Stimulated activated CD4-positive, alpha-beta T cell treated with anti-CD3 and anti-CD28 coated beads, Interleukin-4, amount 100 ng/mL, for 48 hours (primary cell): ENCODE data around the gene PIP4K2B.
"Not testable (repeated sequence)": the region's sequence is repeated elsewhere in the genome, so short reads cannot be mapped to it uniquely, and the experiment has no call there.

Source experiments
- DNase-seq, 2 donors: peaks; one replicate each; pipeline ENCODE4 v3.0.0-alpha.2; 2020; ENCODE audit warnings: low read depth in 2 of 2

The PIP4K2B gene

GRCh38 chr17:38730526-38731379 is 68.6 kb downstream of the PIP4K2B start:
- DNase-seq: no peak

- peak; percentile 71 to 84 for DNase-seq
These were observed 69.3 kb downstream of the PIP4K2B start, which contains the start of gene CISD3 for GRCh38 chr17:38729886-38730525. Gene CISD3 (plus strand): TSS chr17:38730341. CDS start chr17:38730359, 18 bp downstream.

DNA sequence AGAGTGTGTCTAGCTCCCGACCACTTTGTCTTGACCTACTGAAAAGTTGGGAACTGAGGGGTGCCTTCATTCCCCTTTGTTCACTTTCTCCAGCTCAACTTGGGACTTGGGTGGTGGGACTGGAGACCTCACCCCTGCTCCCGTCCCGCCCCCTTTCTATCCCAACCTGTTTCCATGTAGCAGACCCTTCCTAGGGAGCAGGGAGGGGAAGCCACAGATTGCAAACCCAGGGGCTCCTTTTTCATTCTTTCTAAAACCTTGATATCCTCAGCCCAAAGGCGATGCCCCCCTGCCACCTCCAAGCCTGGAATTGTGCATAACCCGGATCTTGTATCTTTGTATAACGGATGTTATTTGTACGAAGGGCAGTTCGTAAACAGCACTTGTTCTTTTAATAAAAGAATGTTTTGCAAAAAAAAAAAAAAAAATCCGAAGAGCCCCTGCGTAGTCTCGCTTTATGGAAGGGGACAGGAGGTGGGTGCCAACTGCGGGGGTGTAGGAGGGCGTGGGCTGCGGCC is 69.9 kb downstream of the PIP4K2B start:
- no peak for DNase-seq

- no peak for DNase-seq
These were observed 71.0 kb downstream of the PIP4K2B start for GRCh38 chr17:38728290-38728831.

DNA sequence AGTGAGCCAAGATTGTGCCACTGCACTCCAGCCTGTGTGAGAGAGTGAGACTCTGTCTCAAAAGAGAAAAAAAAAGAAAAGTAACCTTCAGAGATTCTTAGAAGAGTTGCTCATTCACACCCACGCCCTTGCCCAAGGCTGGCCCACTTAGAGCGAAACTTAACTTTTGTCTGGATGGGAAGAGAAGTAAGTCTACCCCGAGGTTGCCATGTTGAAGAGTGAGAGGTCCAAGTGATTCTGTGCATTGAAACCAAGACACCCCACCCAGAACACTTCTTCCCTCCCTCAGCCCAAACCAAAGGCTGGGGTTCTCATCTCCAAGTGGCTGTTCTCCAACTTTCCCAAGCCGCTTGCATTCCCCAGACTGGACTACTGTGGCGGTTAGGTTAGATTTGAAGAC is 71.6 kb downstream of the PIP4K2B start:
- peak; percentile 68 to 76 for DNase-seq

GRCh38 chr17:38726145-38726544 is 73.2 kb downstream of the PIP4K2B start:
- DNase-seq: not testable (repeated sequence)

DNA sequence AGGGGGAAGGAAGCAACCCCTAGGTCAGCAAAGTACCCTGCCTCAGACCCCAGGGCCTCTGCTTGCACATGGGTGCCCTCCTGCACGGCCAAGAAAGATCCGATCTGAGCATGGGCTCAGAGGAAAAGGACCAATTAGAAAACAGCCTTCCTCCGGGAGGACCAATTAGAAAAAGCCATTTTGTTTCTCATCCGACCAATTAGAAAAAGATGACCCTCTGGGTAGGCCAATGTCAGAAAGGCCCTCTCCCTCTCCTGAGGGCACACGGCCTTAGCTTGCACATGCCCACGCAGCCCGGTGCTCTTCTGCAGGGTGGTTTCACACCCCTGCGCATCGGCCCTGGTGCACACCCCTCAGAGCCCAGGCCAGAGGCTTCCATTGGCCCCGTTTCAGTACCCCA is 74.3 kb downstream of the PIP4K2B start:
- DNase-seq: no peak

- no peak for DNase-seq
These were observed 74.9 kb downstream of the PIP4K2B start for GRCh38 chr17:38724337-38724988.

DNA sequence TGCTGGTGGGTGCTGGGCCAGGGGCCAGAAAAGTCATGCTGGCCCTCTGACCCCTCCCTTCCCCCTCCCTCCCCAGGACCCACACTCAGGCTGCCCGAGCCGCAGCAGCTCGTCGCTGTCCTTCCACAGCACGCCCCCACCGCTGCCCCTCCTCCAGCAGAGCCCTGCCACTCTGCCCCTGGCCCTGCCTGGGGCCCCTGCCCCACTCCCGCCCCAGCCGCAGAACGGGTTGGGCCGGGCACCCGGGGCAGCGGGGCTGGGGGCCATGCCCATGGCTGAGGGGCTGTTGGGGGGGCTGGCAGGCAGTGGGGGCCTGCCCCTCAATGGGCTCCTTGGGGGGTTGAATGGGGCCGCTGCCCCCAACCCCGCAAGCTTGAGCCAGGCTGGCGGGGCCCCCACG is 77.6 kb downstream of the PIP4K2B start:
- no peak for DNase-seq

- DNase-seq: no peak
These were observed 78.4 kb downstream of the PIP4K2B start for GRCh38 chr17:38720941-38721340.

GRCh38 chr17:38719943-38720641 is 79.3 kb downstream of the PIP4K2B start:
- DNase-seq: no peak

DNA sequence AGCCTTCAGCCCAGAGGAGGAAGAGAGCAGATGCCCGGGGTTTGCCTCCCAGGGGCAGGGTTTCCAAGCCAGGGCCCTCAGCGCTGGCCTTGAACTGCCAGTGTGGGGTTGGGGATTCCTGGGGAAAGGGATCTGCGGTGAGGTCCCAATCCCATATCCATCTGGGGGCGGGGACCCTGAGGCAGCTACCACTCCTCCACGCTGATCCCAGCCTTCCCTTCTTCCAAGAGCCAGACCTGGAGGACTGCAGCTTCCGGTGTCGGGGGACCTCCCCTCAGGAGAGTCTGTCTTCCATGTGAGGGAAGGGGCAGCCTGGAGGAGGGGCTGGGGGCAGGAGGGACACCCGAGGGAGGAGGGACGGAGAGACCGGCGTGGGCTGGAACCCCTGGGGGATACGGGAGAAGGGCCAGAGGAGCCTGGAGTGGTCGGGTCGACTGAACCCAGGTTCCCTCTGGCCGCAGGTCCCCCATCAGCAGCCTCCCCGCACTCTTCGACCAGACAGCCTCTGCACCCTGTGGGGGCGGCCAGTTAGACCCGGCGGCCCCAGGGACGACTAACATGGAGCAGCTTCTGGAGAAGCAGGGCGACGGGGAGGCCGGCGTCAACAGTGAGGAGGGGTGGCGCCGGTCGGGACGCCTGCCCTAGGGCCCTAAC is 79.9 kb downstream of the PIP4K2B start:
- DNase-seq: no peak

DNA sequence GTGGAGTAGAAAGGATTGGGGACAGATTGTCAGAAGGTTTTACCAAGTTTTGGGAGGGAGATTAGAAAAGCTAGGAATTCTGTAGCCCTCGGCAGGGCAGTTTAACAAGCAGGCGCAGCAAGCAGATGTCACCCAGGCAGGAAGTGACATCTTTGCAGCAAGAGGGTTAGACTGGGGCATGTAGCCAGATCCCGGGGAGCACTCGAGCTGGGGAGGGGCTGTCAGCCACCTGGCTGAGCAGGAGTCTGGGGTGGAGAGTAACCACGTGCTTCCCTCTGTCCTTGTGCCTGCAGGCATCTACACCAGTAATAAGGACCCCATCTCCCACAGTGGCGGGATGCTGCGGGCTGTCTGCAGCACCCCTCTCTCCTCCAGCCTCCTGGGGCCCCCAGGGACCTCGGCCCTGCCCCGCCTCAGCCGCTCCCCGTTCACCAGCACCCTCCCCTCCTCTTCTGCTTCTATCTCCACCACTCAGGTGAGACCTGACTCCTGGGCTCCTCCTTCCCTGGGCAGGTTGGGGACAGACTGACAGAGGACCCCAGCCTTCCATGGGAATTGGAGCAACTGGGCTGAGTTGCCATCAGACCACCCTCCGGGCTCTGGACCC is 82.1 kb downstream of the PIP4K2B start:
- no peak for DNase-seq

DNA sequence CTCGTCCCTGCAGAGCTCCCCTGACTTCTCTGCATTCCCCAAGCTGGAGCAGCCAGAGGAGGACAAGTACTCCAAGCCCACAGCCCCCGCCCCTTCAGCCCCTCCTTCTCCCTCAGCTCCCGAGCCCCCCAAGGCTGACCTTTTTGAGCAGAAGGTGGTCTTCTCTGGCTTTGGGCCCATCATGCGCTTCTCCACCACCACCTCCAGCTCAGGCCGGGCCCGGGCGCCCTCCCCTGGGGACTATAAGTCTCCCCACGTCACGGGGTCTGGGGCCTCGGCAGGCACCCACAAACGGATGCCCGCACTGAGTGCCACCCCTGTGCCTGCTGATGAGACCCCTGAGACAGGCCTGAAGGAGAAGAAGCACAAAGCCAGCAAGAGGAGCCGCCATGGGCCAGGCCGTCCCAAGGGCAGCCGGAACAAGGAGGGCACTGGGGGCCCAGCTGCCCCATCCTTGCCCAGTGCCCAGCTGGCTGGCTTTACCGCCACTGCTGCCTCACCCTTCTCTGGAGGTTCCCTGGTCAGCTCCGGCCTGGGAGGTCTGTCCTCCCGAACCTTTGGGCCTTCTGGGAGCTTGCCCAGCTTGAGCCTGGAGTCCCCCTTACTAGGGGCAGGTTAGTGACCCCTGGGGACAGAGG is 82.9 kb downstream of the PIP4K2B start:
- no peak for DNase-seq
